Stimulated activated CD8-positive, alpha-beta memory T cell treated with anti-CD3 and anti-CD28 coated beads, Interleukin-7, amount 100 ng/mL, for 48 hours (primary cell): ENCODE data around the gene POU2AF2.
"Not testable (repeated sequence)": the region's sequence is repeated elsewhere in the genome, so short reads cannot be mapped to it uniquely, and the experiment has no call there.

ENCODE experiments used
- DNase-seq, 2 donors: peaks; one replicate each; pipeline ENCODE4 v3.0.0-alpha.2; 2020; ENCODE audit warnings: low read depth in 1 of 2; ENCODE audit errors: extremely low read depth in 1 of 2

Gene POU2AF2

DNA sequence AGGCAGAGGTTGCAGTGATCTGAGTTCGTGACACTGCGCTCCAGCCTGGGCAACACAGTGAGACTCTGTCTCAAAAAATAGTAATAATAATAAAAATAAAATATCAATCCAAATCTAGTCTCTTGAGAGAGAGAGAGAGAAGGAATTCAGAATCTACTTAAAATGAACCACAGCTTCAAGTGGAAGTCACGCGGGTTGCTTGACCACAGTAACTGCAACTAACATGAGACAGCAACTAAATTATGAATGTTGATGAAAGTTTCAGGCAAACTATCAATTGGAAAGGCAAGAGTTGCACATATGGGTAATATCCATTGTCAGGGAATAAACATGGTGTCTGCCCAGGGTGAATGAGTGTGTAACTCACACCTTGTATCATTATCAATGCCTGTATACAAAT lies 12.5 kb downstream of the POU2AF2 start:
- no peak for DNase-seq

- no peak for DNase-seq
Measured at GRCh38 chr11:111259896-111260295, 14.4 kb downstream of the POU2AF2 start.

- DNase-seq: no peak
Measured at GRCh38 chr11:111260811-111261210, 15.3 kb downstream of the POU2AF2 start.

GRCh38 chr11:111264646-111265045 lies 19.1 kb downstream of the POU2AF2 start:
- no peak for DNase-seq

- DNase-seq: no peak
Measured at GRCh38 chr11:111265421-111265820, 19.9 kb downstream of the POU2AF2 start.

GRCh38 chr11:111268303-111268702 lies 22.8 kb downstream of the POU2AF2 start:
- DNase-seq: not testable (repeated sequence)

GRCh38 chr11:111269146-111269868 lies 23.8 kb downstream of the POU2AF2 start:
- DNase-seq: no peak

GRCh38 chr11:111272420-111272819 lies 26.9 kb downstream of the POU2AF2 start:
- no peak for DNase-seq

- DNase-seq: no peak
Measured at GRCh38 chr11:111282562-111283075, 37.1 kb downstream of the POU2AF2 start.

DNA sequence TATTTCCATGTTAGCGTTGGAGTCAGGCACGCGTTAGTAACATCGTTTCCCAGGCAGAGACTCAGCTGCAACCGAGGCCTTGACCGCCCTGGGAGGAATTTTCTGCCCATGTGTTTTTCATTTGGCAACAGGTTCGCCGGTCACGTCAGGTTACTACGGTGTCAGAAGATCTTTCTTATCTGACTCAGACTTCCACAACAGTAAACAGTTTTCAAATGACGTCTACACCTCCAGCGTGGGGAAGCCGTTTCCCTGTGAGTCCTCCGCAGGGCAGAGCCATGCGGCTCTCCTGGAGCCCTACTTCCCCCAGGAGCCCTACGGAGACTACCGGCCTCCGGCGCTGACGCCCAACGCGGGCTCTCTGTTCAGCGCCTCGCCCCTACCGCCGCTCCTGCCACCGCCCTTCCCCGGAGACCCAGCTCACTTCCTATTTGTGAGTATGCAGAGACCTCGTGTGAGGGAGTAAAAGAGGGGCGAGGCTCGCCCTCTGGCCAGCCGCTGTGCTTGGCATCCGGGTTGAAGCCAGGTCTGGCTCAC lies 38.5 kb downstream of the POU2AF2 start:
- DNase-seq: no peak

- no peak for DNase-seq
Measured at GRCh38 chr11:111285189-111286091, 39.9 kb downstream of the POU2AF2 start.

DNA sequence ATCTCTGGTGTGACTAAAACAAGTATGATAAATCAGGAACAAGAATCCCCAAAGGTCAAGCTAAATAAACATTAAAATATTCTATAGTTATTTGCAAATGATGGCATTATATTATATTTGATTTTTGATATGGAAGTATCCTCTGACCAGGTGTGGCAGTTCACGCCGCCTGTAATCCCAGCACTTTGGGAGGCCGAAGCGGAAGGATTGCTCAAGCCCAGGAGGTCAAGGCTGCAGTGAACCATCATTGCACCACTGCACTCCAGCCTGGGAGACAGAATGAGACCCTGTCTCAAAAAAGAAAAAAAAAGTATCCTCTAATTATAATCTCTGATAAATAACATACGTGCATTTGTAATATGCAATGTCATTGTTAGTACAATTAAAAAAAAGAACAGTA lies 46.2 kb downstream of the POU2AF2 start:
- no peak for DNase-seq

- DNase-seq: not testable (repeated sequence)
Measured at GRCh38 chr11:111292408-111292807, 46.9 kb downstream of the POU2AF2 start.

GRCh38 chr11:111296196-111296595 lies 50.7 kb downstream of the POU2AF2 start:
- no peak for DNase-seq

DNA sequence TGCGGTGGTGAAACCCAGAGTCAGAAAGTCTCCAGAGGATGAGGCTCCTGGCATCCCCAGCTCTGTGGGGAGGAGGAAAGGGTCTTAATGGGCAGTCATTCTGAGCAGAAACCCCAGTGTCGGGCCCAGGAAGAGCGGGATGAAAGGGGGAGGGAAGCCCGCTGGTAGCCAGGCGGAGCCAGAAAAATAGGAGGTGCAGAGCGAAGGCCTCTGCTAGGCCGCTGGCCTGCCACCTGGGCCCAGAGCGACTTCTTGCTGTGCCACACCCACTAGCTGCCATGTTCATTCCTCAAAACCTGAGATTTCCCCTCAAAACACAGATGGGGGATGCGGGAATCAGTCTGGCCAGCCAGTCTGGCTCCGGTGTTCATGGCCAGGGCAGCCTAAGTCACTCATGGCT lies 52.2 kb downstream of the POU2AF2 start:
- DNase-seq: no peak

GRCh38 chr11:111298413-111299100 lies 53.0 kb downstream of the POU2AF2 start, which contains the start of gene POU2AF3:
Gene POU2AF3, plus strand, starts transcription at chr11:111298546. Its CDS starts 36 bp downstream, at chr11:111298582.
- no peak for DNase-seq

- DNase-seq: no peak
Measured at GRCh38 chr11:111299101-111300026, 53.8 kb downstream of the POU2AF2 start.

DNA sequence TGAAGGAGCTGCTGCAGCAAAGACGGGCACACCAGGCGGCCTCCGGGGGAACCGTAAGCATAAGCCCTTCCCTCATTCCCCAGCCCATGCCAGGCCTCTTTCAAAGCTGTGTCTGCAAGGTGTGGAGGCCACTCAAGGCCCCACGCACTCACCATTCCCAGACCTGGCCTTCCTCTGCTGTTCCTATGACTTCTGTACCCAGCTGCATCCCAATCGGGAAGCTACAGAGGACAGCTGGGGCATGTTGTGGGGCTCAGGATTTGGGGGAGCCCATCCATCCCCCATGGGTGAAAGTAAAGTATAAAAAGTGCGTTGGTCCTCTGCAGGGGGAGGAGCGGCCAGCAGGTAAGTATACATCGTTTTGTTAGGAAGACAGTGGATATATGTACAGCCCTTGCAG lies 55.0 kb downstream of the POU2AF2 start:
- DNase-seq: no peak

- no peak for DNase-seq
Measured at GRCh38 chr11:111301004-111301841, 55.7 kb downstream of the POU2AF2 start.
